NCI-H128 (cell line): ENCODE measurements around the gene NRM.
"Not testable (repeated sequence)": the region's sequence is repeated elsewhere in the genome, so short reads cannot be mapped to it uniquely, and the experiment has no call there.

Source experiments
- DNase-seq: peaks from one replicate; lab custom pipeline; 2025; ENCODE audit not compliant: unreplicated experiment; lab: John Stamatoyannopoulos, UW

Gene NRM

GRCh38 chr6:30672445-30673253 is 18.1 kb downstream of the NRM start, which contains the start of gene DHX16:
TSS of gene DHX16 (minus strand) at chr6:30673006. CDS start at chr6:30672841, 165 bp downstream.
- DNase-seq, result peak; percentile 75

DNA sequence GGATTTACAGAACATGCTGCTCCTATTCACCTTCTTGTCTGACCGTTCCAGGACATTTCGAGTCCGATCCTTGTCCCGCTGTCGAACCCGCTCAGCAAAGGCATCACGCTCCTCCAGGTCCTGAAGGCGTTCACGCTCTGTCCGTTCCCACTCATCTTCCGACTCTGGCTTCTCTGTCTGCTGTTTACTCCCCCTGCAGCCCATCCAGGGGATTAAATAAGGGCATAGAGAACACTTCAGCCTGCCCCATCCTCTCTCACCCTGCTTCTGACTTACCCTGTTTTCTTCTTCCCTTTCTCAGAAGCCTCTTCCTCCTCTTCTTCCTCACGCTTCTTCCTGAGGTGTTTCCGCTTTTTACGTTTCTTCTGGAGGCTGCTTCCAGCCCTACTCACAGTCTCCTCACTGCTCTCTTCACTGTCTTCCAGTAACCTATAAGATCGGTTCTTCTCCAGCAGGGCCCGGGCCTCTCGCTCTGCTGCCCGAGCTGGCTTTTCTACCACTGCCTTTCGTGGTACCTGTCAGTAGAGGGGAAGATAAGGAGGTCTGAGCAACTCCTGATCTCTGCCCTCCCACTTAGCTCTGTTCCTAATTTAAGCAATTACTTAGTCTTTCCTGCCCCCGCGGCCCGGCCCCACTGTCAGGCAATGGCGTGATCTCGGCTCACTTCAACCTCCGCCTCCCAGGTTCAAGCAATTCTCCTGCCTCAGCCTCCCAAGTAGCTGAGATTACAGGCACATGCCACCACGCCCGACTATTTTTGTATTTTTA is 19.8 kb downstream of the NRM start:
- DNase-seq, result no peak

DNA sequence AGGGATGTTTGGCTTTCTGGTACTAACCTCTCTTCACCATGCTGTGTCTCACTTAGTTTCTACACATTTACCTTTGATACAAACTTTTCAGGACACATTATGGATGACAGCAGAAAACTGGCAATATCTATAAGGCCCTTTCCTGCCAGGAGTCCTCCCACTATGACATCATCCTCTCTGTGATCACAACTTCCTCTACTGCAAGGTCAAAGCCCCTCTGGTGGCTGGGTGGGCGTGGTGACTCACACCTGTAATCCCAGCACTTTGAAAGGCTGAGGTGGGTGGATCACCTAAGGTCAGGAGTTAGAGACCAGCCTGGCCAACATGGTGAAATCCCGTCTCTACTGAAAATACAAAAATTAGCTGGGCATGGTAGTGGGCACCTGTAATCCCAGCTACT is 24.5 kb downstream of the NRM start:
- not testable (repeated sequence) for DNase-seq

DNA sequence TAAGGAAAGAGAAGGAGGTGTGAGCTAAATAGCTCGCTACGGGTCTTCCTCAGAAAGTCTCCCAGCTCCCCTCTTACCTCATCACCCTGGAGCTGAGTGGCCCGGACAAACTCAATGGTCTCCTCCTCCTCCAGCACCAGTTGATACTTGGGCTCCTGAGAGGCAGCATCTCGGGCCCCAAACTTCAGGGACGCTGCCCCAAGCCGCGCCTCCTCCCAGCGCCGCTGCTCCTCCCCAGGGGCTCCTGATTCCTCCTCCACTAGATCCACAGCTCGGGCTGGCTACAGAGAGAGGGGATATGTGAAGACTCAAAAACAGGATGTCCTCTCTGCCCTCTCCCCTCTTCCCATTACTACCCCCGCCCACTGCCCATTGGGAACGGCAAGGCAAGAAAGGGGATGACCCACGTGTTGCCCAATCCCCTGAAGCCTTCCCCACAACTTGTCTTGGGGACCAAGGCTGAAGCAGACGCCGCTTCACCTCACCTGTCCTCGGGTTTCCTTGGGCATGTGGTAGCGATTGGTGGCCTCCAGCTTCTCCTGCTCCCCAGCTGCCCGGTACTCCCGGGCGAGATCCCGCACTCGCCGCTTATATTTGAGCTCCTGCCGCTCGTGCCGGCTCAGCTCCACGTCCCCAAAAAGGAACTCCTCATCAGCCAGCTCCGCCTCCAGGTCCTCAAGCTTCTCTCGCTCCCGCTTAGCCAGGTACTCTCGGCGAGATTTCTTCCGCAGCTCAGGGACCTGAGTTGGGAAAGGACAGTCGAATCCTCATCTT is 25.6 kb downstream of the NRM start:
- DNase-seq, result no peak

DNA sequence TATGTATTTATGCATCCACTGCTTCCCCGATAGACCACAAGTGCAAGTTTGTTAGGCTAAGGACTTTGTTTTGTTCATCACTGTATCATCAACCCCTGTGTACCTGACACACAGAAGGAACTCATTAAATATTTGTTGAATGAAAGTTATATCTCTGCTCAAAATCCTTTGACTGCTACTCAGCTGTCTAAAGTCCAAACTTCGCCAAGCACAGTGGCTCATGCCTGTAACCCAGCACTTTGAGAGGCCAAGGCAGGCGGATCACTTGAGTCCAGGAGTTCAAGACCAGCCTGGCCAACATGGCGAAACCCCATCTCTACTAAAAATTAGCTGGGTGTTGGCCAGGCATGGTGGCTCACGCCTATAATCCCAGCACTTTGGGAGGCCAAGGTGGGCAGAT is 32.9 kb downstream of the NRM start:
- DNase-seq, result not testable (repeated sequence)

DNA sequence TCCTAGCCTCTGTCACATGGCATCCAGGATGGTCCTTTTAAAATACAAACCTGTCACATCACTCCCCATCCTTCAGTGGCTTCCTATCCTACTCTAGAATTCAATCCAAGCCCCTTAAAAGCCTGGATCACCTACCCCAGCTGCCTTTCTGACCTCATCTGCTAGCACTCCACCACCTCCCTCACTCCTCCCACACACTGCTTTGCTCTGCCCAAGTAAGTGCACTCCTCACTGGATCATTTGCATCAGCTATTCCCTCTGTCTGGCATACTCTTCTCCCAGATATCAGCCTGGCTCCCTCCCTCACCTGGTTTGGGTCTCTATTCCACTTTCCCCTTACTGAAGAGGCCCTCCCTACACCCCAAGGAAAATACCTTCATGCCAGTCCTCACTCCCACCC is 33.3 kb downstream of the NRM start:
- DNase-seq, result no peak

GRCh38 chr6:30656513-30656912 is 34.3 kb downstream of the NRM start:
- no peak for DNase-seq

GRCh38 chr6:30655743-30656094 is 35.1 kb downstream of the NRM start:
- DNase-seq, result no peak

DNA sequence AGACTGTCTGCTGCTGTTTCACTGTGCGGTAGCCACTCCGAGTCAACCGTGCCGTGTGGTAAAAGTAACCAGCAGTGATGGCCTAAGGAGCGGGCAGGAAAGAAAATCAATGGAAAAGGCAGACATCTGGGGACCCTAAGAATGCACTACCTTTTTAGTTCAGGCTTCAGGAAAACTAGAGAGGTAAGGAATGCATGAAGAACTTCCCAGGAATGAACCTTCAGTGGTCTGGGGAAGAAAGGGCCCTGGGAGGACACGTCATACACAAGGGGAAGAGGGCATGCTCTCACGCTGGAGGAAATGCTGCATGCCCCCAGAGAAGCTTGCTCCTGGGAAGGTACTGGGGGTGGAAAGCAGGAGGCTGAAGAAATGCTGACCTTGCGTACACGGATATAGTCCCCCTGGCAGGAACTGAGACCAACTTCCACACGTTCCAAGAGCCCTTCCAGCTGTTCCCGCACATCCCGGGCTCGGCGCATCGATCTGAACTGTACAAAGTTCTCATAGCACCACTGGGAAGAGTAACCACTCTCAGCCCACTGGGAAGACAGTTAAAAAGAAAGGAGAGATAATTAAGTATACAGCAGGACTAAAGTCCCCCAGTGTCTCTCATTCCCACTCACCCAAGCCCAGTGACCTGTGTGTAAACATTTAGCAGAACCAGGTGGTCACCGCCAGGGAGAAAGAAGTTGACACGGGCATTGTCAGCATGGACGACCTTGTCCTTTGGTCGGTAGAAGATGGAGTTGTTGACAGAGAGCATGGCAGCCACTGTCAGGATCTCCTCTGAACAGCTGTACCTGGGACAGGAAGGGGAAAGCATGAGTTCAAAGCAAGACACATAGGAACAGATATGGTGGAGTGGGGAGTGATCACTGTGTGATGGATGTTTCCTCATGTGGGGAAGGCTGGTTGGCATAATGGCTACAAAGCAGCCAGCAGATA is 35.7 kb downstream of the NRM start:
- DNase-seq, result no peak

- no peak for DNase-seq
Measured at GRCh38 chr6:30651143-30651542, 39.6 kb downstream of the NRM start.

GRCh38 chr6:30647242-30648116 is 43.3 kb downstream of the NRM start:
- peak; percentile 86 for DNase-seq

- peak; percentile 86 for DNase-seq
Measured at GRCh38 chr6:30646450-30647241, 44.1 kb downstream of the NRM start, which contains the start of gene C6orf136. TSS of gene C6orf136 (plus strand) at chr6:30647133. CDS start at chr6:30647232, 99 bp downstream.

DNA sequence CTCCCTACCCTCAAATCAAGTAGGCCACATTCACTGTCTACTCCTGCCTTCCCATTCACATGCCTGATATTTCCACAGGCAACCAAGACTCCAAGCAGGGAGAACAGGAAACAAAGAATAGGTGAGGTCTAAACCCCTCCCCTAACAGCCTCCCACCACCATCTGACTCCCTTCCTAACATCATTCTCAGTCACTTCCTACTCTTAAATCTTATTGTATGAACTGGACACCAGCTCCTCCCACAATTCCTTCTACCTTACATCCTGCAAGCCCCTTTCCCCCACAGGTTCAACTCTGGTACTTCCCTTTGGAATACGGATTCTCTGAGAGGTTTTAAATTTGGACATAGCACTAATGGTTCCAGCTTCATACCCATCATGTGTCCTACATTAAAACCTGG is 44.8 kb downstream of the NRM start:
- DNase-seq, result no peak

GRCh38 chr6:30644769-30645168 is 46.0 kb downstream of the NRM start:
- DNase-seq, result no peak

DNA sequence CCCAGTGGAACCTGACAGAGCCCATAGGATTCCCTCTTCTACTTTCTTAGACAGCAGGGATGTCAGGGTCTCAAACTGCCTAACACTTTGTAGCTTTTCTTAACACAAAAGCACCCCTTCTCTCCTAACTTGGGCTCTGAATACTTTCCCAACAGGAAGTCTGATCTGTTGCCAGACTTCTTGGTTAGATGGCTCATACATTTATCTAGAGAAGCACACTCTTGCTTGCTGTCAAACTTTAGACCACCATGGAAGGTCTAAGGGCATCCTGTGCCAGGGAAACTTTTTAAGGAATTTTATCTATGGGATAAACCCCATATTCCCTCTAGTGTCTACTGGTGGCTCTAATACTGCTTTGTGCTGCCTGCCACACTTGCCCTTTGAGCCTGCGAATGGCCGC is 47.1 kb downstream of the NRM start:
- DNase-seq, result no peak

GRCh38 chr6:30641048-30641447 is 49.7 kb downstream of the NRM start:
- no peak for DNase-seq

DNA sequence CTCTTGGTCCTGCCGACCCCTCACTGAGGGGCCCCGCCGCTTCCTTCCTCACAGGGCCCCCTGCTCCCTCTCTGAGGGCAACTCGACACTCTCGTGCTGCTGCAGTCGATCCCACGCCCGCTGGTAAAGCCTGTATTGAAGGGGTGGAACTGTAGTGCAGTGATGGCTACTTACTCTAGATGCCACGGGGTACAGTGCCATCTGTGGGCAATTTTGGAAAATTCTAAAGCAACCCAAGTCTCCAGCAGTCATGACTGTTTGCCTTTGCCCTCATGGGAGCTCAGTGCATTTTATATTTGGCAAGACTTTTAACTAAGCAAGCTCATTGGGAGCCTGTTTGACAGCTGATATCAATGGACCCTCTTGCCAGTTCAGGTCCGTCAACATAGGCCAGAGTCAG is 50.3 kb downstream of the NRM start:
- DNase-seq, result no peak
